Measurements from ENCODE around the gene PPARA.
A peak's percentile ranks its signal among the peaks of the same experiment; 100 is the strongest.
"Not testable (repeated sequence)": the region's sequence is repeated elsewhere in the genome, so short reads cannot be mapped to it uniquely, and the experiment has no call there.

The PPARA gene

DNA sequence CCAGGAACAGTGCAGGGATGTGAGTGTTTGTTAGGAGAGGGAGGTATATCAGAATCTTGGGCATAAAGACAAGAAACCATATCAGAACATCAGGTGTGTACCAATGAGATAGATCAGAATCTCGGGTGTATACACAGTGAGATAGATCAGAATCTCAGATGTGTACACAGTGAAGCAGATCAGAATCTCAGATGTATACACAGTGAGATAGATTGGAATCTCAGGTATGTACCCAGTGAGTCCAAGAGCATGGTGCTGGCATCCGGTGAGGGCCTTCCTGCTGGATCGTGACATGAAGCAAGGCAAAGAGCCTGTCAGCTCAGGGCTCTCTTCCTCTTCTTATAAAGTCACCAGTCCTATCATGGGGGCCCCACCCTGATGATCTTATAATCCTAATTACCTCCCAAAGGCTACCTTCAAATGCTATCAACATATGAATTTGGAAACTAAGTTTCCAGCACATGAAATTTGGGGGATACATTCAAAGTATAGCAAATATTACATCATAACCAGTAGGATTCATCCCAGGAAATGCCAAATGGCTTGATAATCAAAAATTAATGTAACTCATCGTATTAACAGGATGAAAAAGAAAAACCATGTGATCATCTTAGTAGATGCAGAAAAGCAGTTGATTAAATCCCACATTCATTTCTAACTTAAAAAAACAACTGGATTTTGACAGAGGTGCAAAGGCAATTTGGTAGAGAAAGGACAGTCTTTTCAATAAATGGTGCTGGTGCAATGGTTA, 28.6 kb downstream of the PPARA start:
- DNase-seq: no peak

DNA sequence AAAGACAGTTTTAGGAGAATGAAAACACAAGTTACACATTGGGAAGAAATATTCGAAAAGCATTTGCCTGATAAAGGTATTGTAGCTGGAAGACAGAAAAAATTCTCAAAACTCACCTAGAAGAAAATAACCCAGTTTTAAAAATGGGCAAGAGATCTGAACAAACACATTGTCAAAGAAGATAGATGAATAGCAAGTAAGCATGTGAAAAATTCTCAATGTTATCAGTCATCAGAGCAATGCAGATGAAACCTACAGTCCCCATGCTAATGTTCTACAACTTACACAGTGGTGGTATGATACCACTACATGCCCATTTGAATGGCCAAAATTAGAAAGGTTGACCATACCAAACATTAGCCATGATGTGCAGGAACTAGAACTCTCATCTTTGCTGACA, 29.4 kb downstream of the PPARA start:
- DNase-seq: no peak

DNA sequence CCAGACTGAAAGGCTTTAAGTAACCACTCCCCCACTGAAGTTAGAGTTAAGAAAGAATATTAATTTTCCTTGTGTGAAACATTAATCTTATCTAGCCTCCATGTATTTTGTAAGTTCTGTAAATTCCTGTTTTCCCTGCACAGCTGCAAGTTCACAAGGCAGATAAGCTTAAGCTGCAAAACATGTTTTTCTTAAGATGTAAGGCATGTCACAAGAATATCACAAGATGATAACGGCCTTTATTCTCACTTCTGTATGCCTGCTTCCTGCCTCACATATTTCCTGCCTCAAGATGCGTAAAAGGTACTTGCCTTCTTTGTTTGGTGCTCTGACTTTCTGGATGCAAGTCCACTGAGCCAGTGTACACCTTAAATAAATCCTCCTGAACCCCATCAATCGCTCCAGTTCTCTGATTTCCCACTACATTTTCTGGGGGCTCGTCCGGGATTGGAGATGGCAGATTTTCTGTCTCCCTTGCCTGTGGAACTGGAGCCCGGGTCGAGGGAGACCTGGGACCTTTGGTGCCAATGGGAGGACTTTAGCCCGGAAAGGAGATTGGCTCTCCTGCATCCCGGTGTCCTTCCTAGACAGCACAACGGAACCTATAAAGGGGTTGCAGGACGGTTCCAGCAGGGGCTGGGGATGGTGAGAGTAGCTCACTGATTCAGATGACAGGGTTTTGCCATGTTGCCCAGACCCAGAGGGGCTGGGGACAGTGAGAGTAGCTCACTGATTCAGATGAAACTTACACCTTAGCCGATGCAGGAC, 30.2 kb downstream of the PPARA start:
- DNase-seq: no peak

DNA sequence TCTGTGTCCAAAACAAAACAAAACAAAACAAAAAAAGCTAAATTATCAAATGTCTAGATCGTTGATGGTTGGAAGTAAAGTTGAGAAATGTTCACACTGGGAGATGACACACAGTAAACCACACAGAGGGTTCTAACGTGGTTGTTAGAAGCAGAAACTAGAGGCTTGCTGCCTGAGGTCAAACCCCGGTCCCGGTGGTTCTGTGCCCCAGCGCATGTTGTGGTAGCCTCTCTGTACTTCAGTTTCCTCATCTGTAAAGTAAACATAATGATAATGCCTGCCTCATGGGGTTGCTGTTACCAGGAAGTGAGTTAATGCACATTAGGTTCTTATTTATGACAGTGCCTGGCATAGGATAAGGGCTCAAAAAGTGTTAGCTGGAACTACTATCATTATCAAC, 33.4 kb downstream of the PPARA start:
- no peak for DNase-seq

DNA sequence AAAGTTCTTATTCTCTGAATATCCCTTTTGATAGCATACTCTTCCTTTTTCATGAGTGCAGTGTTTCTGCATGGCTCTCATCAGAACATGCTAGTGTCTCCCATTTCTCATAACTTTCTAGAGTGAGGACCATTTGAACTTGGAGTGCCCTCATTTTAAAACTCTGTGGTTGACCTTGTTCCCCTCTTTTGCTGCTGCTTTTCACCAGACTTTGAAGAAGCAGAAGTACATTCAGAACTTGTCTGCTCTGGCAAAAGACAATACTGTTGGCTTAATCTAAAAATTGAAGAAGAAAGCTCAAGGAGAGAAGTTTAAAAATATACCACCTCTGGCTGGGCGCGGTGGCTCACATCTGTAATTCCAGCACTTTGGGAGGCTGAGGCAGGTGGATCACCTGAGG, 35.0 kb downstream of the PPARA start:
- DNase-seq: no peak

GRCh38 chr22:46187862-46188261, 37.5 kb downstream of the PPARA start:
- DNase-seq: no peak

DNA sequence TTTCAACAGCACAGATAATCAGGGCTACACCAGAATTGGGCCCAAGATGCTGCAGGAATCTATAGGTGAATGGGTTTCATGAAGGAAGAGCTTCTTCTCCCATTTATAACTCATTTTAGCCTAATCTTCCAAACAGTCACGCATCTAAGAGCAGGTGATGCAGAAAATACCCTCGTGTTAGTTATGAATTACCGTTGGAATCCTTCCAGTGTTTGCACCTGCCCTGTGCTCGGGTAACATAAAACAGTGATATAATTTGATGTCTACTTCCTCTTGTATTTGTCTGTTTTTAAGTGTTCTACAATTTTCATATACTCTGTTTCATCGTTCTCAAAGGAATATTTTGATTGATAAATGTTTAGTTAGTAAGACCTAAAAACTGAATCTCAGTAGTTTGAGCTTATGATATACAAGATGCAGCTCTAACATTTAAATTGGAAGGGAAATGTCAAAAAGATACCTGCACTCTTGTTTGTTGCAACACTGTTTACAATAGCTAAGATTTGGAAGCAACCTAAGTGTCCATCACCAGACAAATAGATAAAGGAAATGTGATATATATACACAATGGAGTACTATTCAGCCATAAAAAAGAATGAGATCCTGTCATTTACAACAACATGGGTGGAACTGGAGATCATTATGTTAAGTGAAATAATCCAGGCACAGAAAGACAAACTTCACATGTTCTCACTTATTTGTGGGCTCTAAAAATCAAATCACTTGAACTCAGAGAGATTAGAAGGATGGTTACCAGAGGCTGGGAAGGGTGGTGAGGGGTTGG, 42.1 kb downstream of the PPARA start:
- DNase-seq: peak; percentile 46

DNA sequence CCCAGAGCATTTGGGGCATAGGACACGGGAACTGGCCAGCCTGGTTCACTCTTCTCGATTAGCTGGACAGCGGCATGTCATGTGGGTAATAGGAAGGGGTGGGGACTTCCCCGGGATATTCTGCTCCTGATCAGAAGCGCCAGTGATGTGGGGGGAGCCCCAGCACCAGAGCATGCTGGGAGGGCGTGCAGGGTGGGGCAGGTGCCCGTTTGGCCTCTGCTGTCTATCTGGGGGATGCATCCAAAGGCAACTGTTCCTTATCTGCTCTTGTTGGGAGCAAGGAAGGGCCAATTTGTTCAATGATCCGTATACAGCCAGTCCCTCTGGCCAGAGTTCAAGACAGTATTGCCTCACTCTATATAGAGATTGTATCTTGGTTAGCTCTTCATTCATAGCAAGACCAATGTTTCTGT, 43.6 kb downstream of the PPARA start:
- no peak for DNase-seq

DNA sequence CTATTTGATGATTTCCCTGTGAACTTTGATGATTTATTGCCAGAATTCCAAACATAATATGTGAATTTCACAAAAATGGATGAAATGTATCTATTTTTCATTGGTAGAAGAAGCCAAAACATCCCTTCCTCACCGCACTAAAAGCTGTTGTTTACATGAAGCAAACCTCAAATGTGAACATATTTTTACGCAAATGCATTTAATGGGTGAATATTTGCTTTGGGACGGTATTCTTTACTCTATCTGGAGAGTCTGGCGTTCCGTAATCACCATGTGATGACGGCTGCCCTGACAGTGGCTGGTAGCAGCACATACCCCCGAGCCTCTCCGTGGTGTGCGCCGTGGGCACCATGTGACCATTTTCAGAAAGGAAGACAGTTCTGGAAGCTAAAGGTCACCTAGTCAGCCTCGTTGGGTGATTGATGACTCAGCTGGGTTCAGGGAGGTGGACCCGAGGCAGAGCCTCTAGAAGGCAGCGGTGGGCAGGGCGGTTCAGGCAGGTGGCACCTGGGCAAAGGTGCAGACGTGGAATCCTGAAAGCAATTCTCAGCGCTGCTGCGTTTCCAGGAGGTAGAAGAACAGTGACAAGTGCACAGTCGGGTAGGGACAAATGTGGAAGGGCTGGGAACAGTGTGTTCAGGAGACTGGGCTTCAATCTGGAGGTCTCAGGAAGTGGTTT, 45.3 kb downstream of the PPARA start:
- DNase-seq: no peak

GRCh38 chr22:46196278-46196677, 46.0 kb downstream of the PPARA start:
- no peak for DNase-seq

DNA sequence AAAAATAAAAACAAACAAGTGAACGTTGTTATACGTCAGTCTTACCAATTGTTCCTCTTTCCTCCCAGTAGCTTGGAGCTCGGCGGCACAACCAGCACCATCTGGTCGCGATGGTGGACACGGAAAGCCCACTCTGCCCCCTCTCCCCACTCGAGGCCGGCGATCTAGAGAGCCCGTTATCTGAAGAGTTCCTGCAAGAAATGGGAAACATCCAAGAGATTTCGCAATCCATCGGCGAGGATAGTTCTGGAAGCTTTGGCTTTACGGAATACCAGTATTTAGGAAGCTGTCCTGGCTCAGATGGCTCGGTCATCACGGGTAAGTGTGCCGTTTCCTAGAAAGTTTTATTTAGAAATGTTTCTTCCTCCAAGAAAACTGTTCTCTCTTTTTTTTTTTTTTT, 47.9 kb downstream of the PPARA start:
- DNase-seq: no peak

- not testable (repeated sequence) for DNase-seq
These were observed 48.5 kb downstream of the PPARA start for GRCh38 chr22:46198806-46199205.

- no peak for DNase-seq
These were observed 50.9 kb downstream of the PPARA start for GRCh38 chr22:46201059-46201757.

DNA sequence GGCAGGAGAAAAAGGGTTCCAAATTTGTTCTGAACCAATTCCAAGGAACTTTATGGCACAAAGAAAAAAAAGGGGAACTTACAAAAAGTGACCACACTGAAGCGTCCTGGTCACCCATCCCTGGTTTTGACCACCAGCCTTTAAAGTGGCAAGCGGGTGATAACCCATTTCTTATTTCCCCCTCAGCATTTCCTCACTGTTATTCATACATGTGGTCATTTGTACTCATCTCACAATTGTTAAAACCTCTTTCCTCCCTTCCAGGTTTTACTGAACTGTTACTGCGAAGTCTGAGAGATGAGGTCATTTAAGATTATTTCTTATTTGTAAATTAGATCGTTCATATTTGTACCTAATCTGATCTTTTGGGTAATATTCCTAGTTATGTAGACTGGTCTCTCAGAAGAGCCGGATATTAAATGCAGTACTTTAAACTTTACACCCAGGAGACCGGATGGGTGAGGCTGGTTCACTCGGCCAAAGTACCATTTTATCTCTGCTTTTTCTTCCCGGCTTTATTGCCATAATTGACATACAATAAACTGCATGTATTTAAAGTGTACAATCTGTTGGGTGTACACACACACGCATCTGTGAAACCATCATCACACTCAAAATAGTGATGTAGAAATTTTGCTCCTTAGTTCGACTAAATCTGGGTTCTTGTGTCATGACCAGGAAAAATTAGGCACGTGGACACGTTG, 52.7 kb downstream of the PPARA start:
- DNase-seq: no peak

GRCh38 chr22:46203601-46203980, 53.3 kb downstream of the PPARA start:
- DNase-seq: no peak

GRCh38 chr22:46209262-46209661, 58.9 kb downstream of the PPARA start:
- DNase-seq: no peak

DNA sequence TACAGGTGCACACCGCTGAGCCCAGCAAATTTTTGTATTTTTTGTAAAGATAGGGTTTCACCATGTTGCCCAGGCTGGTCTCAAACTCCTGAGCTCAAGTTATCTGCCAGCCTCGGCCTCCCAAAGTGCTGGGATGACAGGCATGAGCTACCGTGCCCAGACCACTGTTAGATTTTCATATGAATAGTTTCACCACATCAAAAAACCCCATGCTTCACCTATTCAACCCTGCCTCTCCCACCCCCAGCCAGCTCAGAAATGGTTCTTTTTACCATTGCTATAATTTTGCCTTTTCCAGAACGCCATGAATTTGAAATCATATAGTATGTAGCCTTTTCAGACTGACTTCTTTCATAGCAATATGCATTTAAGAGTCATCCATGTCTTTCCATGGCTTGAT, 61.9 kb downstream of the PPARA start:
- no peak for DNase-seq

GRCh38 chr22:46213052-46213451, 62.7 kb downstream of the PPARA start:
- DNase-seq: no peak

GRCh38 chr22:46214149-46214548, 63.8 kb downstream of the PPARA start:
- DNase-seq: no peak

GRCh38 chr22:46214616-46215015, 64.3 kb downstream of the PPARA start:
- no peak for DNase-seq

DNA sequence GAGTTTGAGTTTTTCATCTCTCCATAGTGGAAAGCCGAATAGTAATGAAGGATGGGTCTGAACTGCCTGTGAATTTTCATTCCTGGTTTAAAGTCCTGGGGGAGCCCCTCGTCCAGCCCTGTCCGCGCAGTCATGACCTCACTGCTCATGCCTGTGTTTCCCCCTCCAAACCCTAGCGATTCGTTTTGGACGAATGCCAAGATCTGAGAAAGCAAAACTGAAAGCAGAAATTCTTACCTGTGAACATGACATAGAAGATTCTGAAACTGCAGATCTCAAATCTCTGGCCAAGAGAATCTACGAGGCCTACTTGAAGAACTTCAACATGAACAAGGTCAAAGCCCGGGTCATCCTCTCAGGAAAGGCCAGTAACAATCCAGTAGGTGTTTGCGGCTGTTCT, 69.3 kb downstream of the PPARA start:
- no peak for DNase-seq

DNA sequence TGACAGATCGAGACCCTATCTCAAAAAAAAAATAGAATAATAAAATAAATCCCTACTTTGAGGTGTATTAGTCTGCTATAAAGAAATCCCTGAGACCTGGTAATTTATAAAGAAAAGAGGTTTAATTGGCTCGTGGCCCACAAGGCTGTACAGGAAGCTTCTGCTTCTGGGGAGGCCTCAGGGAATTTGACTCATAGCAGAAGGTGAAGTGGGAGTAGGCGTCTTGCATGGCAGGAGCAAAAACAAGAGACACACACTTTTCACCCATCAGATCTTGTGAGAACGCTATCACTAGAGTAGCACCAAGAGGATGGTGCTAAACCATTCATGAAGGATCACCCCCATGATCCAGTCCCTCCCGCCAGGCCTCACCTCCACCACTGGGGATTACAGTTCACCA, 70.6 kb downstream of the PPARA start:
- DNase-seq: no peak
